Suppressor macrophage (primary cell): ENCODE measurements around the gene LRWD1.
"Not testable (repeated sequence)": the region's sequence is repeated elsewhere in the genome, so short reads cannot be mapped to it uniquely, and the experiment has no call there.

Experiments used
- DNase-seq, 4 experiments: peaks; one replicate each; pipeline ENCODE4 v3.0.0-alpha.2; 2020 to 2022

LRWD1 gene

DNA sequence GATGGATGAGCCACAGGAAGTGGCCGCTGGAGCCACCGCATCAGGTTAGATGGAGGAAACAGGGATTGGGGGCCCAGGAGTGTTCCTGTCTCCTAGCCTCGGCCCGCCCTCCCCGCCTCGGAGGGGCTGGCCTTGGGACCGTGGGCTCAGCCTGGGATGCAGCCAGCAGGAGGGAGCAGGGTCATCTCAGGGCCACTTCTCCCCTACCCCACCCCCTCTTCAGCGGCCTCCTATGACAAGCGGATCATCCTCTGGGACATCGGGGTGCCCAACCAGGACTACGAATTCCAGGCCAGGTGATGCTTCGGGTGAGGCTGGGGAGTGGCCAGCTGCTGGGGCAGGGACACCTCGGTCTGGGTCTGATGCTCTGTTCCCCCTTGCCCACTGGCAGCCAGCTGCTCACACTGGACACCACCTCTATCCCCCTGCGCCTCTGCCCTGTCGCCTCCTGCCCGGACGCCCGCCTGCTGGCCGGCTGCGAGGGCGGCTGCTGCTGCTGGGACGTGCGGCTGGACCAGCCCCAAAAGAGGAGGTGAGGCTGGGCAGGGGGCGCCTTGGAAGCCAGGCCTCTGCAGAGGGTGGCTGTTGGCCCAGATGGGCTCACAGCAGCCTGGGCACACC is 4.7 kb downstream of the LRWD1 start:
- DNase-seq: no peak

DNA sequence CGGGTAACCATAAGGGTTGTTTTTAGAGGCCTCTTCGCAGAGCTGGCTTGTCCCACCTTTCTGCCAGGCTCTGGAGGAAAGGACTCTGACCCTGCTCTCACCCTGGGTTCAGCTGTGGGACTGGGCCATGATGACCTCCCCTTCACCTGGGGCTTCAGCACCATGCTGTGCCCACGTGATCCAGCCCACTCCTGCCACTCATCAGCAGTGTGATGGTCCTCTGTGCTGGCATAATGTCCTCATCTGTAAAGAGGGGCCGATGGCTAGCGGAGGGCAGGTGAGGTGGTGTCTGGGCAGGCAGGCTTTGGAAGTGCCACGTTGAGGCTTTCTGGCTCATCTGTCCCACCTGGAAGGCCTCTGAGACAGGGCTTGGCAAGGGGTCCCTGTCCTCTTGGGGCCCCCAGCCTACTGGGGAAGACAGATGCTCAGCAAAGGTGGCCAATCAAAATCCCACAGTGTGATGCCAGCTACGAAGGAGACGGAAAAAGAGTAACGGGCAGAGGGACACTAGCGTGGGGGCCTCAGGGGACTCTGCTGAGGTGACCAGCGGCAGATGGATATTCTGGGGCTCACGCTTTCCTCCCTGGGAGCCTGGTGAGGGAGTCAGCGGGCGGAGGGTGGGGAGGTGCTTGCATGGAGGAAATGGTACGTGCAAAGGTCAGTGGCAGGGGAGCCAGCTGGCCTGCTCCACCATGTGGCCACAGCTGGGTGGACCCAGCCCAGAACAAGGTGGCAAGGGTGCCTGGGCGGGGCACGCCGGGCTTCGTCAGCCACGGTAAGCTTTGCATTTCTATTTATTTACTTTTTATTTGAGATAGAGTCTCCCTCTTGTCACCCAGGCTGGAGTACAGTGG is 5.4 kb downstream of the LRWD1 start:
- DNase-seq: no peak

DNA sequence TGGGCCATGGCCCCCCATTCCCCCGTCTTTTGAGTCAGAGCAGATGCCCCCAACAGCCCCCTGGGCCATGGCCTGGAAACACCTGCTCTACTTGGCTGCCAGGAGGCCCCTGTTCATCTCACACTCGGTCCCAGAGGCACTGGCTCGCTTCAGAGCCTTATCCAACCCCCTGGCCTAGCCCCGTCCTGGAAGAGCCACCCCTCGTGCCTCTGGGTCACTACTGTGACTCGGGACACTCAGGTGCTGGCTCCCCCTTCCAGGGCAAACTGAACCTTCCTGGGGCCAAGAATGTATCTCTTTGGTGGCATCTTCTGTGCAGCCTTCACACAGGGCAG is 7.0 kb downstream of the LRWD1 start:
- no peak for DNase-seq

DNA sequence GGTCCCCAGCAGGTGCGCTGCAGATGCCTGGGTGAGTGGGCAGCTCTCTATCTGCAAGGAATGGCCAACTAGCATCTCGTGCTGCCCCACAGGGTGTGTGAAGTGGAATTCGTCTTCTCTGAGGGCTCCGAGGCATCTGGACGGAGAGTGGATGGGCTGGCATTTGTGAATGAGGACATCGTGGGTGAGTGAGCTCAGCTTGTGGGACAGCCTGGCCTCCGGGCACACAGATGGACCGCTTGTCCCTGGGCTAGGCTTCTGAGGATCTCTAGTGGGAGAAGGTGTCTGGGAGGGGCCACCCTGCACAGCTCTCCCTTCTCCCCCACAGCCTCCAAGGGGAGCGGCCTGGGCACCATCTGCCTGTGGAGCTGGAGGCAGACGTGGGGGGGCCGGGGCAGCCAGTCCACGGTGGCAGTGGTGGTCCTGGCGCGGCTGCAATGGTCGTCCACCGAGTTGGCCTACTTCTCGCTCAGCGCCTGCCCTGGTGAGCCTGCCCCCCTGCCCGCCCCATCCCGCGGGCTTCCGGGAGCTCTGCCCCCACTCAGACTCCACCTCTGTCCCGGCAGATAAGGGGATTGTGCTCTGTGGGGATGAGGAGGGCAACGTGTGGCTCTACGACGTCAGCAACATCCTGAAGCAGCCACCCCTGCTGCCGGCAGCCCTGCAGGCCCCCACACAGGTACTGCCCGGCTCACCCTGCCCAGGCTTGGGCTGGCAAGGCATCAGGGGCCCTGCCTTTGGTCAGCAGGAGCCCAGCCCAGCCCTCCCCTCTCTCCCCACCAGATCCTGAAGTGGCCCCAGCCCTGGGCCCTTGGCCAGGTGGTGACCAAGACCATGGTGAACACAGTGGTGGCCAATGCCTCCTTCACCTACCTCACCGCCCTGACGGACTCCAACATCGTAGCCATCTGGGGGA is 7.6 kb downstream of the LRWD1 start:
- DNase-seq: no peak

DNA sequence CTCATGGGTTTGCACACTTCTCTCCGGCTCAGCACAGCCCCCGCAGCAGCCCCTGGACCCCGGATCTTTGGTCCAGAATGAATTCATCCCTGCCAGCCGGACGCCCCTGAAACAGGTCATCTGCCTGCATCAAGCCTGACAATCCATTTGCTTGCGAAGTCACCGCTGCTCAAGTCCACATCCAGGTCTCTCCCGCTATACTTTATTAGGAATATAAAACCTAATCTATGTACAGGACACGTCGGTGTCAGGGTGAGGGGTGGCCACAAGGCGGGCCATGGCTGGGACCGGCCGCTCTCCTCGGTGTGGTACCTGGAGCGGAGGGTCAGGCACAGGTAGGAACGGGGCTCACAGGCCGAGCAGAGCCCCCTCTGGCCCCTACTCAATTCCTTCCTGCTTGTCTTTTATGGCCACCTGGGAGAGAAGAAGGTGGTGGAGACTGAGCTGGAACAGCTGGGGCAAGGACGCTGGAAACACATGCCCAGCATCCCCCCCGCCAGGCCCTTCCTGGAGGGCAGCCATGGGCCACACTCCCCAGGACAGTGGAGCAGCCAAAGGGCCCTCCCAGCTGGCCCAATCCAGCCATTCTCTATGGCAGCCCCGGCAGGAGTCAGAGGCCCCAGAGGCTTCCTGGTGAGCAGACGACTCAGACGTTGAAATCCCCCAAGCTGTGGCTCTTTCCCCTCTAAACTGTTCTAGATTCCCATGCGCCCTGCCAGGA is 8.6 kb downstream of the LRWD1 start:
- DNase-seq: no peak

DNA sequence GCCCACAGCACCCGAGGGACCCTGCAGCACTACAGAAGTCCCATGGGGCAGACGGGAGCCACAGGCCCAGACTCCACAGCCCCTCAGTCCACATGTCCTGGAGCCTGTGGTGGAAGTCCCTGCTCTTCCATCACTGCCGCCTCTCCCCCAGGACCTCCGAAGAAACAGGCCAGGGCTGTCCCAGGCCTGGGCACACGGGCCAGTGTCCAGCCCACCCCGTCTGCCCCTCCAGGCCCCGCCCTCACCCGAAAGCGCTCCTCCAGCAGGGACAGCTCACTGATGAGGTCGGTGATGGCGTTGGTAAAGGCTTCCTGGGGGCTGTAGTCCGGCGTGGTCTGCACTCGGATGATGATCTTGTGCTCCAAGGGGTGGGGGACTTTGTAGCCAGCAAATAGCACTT is 9.3 kb downstream of the LRWD1 start:
- not testable (repeated sequence) for DNase-seq

DNA sequence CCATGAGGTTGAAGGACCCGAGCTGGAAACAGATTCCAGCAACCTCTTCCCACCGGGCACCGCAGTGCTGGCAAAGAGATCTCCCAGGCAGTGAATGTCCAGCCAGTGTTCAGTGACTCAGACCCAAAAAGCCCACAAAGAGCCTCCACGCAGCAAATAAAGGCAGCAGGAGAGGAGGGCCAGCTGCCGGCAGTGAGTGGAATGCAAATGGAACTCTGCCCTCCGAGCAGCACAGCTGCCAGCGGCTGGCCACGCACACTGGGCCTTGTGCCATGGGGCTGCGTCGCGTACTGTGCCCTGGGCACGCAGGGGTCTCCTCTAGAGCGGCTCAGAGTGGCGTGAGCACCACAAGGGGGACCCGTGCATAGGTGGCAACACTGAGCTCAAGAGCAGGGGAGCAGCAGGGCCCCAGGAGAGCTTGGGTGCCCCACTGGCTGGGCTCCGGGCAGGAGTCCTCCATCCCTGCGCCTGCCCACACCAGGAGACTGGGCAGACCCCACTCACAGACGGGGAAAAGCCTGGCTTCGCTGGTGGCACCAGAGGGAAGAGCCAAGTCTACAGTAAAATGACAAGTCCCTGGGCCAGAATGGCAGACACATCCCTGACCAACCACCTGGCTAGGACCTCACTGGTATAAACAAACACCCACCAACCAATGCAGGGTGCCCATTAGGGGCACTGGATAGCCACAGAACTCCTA is 10.1 kb downstream of the LRWD1 start:
- DNase-seq: not testable (repeated sequence)

DNA sequence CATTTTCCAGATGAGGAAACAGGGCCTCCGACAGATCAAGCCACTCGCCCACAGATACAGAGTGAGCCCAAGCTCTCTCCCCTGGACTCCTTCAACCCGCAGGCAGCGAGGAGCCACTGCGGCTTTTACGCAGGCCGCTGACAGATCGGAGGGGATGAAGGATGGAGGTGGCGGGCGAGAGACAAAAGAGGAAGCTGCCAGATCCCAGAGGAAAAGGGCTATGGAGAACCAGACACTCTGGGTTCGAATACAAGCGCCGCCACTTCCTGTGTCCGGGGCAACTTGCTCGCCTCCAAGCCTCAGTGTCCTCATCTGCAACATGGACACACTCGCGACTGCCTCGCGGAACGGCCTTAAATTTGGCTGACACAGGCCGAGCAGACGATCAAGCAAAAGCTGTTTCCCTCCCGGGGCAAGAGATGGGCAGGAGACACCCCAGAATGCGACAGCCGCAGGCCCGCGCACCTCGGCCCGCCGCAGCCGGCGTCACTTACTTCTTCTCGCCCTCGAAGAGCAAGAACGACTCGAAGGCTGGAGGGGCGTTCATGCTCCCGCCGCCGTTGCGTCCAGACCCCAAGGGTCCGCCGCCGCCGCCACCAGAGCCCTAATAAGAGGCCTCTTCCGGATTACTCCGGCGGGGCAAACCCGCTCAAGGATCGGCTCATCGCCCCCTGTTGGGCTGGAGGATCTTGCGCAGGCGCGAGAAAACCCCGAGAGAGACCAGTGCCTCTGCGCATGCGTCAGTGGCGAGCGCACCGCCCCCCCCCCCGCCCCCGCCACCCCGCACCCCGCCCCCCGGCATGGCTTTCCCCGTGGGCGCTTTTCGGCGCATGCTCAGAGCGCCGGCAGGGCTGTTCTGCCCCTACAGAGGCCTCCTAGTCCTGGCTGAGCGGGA is 13.8 kb downstream of the LRWD1 start, which contains the start of gene POLR2J:
Gene POLR2J (minus strand): TSS at position 609 of the 895 bp plus-strand sequence. CDS start 62 bp downstream, at position 547.
- peak; percentile 44 to 92 (median 56) for DNase-seq

DNA sequence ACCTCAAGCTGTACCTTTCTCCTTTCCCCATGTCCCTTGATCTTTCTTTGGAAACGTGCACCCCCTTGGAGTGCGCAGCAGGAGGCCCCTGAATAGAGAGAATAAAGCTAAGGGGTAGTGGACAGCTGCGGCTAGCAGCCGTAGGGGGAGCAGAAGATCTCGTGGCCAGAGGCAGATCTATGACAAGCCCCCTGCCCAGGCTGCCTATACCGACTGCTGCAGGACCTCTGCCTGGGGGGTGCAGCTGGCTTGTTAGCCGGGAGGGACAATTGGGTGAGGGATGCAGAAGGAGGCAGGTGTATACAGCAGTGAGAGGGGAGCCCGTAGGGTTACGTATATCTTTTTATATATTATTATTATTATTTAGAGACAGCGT is 14.4 kb downstream of the LRWD1 start:
- not testable (repeated sequence) for DNase-seq

DNA sequence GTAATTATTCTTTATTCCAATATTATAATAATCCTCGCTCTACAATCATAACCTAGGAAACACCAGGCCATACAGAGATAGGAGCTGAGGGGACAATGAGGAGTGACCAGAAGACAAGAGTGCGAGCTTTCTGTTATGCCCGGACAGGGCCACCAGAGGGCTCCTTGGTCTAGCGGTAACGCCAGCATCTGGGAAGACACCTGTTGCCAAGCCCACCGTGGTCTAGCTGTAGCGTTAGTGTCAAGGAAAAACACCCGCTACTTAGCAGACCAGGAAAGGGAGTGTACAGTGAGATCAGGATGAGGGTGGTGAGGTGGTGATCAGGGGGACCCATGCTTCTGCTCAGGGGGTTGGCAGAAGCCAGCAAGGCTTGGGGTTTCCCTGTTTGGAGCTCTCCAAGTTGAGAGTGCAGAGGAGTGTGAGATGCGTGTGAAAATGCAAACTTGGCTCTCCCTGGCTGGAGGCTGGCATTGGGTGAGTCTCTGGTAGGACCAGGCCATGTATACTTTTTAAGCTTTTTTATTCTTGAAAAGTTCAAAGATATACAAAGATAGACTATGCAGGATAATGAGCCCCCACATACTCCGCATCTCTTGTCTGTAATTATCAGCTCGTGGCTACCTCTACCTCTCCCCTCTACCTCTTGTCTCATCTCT is 15.3 kb downstream of the LRWD1 start:
- not testable (repeated sequence) for DNase-seq

DNA sequence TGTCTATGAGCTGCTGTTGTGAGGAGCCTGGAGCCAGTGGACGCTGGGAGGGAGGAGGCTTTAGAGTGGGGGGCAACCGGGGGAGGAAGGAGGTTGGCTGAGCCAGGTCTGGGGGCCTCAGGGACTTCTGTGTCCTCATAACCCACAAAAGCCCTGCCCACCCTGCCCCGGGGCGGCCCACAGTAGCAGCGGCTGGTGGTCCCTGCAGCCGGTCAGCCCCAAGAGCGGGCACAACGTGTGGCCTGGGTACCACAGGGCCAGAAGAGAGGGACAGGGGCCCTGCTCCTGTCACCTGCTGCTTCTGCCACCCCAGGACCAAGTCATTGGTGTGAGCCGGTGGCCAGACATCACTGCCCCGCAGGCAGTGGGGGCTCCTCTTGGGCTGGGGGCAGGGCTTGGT is 17.2 kb downstream of the LRWD1 start:
- not testable (repeated sequence) for DNase-seq

DNA sequence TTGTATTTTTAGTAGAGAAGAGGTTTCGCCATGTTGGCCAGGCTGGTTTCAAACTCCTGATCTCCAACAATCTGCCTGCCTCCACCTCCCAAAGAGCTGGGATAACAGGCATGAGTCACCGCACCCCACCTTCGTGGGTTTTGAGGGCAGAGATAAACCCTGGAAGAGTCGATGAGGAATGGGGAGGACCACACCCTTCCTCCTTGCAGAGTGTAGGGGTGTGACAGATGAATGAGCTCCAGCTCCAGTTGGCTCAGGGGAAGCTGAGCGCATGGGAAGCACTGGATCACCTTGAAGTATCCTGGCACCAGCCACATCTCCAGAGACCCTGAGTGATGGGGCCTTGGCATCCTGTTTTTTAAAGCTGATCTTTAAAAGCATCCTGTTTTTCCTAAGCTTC is 19.5 kb downstream of the LRWD1 start:
- DNase-seq: not testable (repeated sequence)

DNA sequence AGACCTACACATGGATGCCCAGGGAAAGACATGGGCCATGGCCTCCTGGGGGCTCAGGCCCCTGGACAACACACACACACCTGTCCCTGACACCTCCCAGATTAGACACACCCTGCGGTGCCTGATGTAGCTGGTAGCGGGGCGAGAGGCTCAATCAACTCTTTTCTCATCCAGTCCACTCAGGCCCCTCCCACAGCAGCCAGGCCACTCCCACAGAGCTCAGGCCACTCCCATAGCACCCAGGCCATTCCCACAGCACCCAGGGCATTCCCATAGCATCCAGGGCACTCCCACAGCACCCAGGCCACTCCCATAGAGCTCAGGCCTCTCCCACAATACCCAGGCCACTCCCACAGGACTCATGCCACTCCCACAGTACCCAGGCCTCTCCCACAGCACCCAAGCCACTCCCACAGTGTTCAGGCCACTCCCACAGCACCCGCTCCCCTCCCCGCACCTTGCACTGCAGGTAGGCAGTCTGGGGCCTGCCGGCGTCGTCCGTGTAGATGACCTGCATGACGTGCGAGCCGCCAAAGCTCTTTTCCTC is 25.8 kb downstream of the LRWD1 start:
- DNase-seq: not testable (repeated sequence)

DNA sequence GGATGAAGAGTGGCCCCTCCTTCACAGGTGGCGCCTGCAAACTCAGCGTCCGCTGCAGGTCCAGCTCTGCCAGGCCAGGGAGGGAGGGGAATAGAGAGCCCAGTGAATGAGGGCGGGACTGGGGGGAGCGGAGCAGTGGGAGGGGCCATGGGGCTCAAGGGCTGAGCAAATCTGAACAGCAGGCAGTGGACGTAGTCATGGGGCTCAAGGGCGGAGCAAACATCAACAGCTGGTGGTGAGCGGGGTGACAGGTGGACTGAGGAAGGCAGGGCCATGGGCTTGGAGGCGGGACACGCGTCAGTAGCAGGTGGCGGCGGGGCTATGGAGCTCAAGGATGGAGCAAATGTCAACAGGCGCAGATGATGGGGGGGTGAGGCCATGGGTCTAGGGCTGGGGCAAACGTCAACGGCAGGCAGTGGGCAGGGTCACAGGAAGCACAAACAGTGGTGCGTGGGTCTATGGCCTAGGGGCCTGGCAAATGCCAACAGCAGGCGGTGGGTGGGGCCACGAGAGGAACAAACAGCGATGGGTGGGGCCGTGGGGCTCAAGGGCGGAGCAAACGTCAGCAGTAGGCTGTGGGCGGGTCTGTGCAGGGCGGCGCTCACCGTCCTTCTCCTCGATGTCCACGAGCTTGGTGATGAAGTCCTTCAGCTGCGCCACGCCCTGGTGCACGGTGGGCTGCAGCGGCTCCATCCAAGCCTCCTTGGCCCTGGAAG is 28.6 kb downstream of the LRWD1 start:
- DNase-seq: not testable (repeated sequence)

DNA sequence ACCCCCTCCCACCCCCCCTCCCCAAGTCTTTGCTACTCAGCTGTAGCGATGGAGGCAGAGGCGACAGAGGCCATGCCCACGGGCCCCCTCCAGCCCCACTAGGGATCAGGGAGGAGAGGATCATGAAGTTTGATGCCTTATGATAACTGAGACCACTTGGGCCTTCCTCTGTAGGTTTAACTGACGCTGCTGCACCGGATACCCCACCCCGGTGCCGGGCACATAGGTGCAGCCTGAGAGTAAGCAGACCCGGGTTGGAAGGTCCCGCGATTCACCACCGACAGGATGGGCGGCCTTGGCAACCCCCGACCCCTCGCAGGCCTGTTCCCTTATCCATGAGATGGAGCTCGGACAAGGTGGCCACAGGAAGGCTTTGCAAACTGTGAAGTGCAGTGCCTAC is 29.2 kb downstream of the LRWD1 start:
- not testable (repeated sequence) for DNase-seq

DNA sequence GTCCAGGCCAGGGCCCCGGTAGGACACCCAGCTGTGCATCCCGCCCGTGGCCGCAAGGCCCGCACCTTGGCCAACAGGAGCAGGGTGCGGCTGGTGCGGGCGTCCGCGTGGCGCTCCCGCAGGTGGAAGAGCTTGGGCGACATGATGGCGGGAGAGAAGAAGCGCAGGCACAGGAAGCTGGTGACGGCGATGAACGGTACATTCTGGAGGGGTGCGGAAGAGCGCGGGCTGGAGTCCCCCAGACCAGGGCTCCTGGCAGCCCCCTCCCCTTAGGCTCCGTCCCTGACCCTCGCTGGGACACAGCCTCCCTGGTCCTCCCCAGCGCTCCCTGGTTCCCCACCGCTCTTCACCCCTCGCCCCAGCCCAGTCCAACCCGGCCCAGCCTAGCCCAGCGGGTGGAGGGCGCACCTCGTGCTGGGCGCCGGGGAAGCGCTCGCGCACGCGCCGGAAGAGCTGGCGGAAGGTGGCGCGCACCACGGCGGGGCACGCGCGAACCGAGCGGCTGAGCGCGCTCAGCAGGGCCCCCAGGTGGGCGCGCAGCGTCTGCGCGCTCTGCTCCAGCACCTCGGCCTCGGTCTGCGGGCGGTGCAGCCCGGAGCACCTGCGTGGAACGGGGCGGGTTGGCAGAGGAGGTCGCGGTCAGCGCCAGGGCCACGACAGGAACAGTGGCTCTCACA is 29.8 kb downstream of the LRWD1 start:
- not testable (repeated sequence) for DNase-seq

DNA sequence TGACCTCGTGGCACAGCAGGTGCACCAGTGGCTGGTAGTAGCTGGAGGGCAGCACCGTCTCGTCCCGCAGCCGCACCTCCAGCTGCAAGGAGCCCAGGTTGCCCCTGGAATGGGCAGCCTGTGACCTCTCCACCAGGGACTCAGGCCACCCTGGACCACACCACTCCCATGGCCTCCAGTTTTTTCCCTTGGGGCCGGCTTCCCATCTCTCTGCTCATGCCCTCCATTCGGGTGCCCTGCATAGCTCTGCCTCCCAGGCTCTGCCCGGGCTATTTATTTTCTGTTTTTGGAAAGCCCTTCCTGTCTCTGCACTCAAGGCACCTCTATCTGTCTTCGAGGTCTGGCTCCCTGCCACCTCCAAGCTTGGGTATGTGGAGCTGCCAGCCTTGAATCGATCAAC is 32.1 kb downstream of the LRWD1 start:
- DNase-seq: not testable (repeated sequence)

DNA sequence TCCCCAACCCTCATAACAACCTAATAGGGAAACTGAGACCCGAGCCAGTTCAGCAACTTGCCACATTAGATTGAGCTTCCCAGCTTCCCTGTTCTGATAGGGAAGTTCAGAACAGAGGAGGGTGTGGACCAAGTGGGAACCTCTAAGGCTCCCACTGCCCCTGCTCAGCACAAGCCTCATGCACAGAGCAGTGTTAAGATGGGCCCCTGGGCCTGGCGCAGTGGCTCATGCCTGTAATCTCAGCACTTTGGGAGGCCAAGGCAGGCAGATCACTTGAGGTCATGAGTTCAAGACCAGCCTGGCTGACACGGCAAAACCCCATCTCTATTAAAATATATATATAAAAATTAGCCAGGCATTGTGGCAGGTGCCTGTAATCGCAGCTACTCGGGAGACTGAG is 32.5 kb downstream of the LRWD1 start:
- not testable (repeated sequence) for DNase-seq
